PFSK-1 (cell line): ENCODE results near the gene RAB3IL1.

ENCODE experiments used
- FOXP2 ChIP-seq: optimal IDR thresholded peaks from 2 replicates; pipeline ENCODE3; 2011; ENCODE audit warnings: borderline replicate concordance, control low read depth, inconsistent platforms; ENCODE audit not compliant: insufficient read depth; ENCODE audit errors: extremely low read length, extremely low read depth
- POLR2AphosphoS5 ChIP-seq: IDR thresholded peaks from 2 replicates; pipeline ENCODE4 v1.6.1; 2012; ENCODE audit warnings: low read depth, mild to moderate bottlenecking, control low read depth, low read length, moderate library complexity
- SIN3A ChIP-seq: IDR thresholded peaks from 2 replicates; pipeline ENCODE4 v1.6.1; 2012; ENCODE audit warnings: mild to moderate bottlenecking, low read length, moderate library complexity, borderline replicate concordance; ENCODE audit not compliant: insufficient read depth
- TAF1 ChIP-seq: IDR thresholded peaks from 2 replicates; pipeline ENCODE4 v1.6.1; 2012; ENCODE audit warnings: low read length, control low read depth, borderline replicate concordance; ENCODE audit not compliant: insufficient read depth
- TF ChIP-seq, protein P1 (sequence below), 2 experiments: IDR thresholded peaks; 2 replicates each; pipeline versions ENCODE4 v1.6.1 to v1.8.0; 2011 to 2012; ENCODE audit warnings: low read depth in 2 of 2, low read length in 2 of 2, control low read depth in 1 of 2, inconsistent platforms in 1 of 2, mild to moderate bottlenecking in 1 of 2, moderate library complexity in 1 of 2; ENCODE audit not compliant: insufficient read depth in 1 of 2

RAB3IL1 gene

DNA sequence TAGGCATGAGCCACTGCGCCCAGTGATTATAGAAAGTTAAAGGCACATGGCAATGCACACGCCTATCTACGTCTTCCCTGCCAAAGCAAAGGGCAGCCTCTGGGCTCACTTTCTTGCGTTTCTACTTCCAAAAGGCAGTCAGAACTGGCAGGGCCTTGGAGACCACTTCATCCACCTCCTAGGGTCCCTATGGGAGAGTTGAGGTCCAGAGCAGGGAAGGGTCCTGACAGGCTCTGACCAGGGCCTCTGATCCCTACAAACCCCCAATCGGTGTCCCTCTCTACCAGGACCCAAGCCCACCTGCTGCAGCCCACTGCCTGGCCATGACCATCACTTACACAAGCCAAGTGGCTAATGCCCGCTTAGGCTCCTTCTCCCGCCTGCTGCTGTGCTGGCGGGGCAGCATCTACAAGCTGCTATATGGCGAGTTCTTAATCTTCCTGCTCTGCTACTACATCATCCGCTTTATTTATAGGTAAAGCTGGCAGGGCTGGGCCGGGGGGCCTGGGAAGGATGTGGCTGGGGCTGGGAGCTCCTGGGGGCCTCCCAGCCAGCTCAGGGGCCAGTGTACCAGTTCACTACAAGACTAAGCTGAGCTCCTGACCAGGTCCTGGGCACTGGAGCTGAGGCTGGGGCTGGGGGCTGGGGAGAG is 34.2 kb upstream of the RAB3IL1 start:
- TF ChIP-seq POLR2AphosphoS5: no peak
- TF ChIP-seq, protein P1, sequence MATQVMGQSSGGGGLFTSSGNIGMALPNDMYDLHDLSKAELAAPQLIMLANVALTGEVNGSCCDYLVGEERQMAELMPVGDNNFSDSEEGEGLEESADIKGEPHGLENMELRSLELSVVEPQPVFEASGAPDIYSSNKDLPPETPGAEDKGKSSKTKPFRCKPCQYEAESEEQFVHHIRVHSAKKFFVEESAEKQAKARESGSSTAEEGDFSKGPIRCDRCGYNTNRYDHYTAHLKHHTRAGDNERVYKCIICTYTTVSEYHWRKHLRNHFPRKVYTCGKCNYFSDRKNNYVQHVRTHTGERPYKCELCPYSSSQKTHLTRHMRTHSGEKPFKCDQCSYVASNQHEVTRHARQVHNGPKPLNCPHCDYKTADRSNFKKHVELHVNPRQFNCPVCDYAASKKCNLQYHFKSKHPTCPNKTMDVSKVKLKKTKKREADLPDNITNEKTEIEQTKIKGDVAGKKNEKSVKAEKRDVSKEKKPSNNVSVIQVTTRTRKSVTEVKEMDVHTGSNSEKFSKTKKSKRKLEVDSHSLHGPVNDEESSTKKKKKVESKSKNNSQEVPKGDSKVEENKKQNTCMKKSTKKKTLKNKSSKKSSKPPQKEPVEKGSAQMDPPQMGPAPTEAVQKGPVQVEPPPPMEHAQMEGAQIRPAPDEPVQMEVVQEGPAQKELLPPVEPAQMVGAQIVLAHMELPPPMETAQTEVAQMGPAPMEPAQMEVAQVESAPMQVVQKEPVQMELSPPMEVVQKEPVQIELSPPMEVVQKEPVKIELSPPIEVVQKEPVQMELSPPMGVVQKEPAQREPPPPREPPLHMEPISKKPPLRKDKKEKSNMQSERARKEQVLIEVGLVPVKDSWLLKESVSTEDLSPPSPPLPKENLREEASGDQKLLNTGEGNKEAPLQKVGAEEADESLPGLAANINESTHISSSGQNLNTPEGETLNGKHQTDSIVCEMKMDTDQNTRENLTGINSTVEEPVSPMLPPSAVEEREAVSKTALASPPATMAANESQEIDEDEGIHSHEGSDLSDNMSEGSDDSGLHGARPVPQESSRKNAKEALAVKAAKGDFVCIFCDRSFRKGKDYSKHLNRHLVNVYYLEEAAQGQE (IDR thresholded peaks at IDR 0.05; ENCODE audit: insufficient read depth in 1 of 2, low read depth in 2 of 2, low read length in 2 of 2): no peak
- no peak for TF ChIP-seq TAF1
- no peak for TF ChIP-seq SIN3A
- no peak for TF ChIP-seq FOXP2

DNA sequence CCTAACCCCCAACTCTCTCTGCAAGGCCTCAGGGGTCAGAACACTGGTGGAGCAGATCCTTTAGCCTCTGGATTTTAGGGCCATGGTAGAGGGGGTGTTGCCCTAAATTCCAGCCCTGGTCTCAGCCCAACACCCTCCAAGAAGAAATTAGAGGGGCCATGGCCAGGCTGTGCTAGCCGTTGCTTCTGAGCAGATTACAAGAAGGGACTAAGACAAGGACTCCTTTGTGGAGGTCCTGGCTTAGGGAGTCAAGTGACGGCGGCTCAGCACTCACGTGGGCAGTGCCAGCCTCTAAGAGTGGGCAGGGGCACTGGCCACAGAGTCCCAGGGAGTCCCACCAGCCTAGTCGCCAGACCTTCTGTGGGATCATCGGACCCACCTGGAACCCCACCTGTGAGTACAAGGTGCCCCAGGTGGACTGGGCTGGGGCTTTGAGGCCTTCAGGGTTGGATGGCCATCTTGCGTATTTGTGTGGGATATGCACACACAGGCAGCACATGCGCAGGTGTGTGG is 32.7 kb upstream of the RAB3IL1 start, which contains the start of gene BEST1:
BEST1 (plus strand) TSS at position 317 of the 513 bp plus-strand sequence. CDS start 1,456 bp downstream, outside the sequence.
- TF ChIP-seq POLR2AphosphoS5: no peak

DNA sequence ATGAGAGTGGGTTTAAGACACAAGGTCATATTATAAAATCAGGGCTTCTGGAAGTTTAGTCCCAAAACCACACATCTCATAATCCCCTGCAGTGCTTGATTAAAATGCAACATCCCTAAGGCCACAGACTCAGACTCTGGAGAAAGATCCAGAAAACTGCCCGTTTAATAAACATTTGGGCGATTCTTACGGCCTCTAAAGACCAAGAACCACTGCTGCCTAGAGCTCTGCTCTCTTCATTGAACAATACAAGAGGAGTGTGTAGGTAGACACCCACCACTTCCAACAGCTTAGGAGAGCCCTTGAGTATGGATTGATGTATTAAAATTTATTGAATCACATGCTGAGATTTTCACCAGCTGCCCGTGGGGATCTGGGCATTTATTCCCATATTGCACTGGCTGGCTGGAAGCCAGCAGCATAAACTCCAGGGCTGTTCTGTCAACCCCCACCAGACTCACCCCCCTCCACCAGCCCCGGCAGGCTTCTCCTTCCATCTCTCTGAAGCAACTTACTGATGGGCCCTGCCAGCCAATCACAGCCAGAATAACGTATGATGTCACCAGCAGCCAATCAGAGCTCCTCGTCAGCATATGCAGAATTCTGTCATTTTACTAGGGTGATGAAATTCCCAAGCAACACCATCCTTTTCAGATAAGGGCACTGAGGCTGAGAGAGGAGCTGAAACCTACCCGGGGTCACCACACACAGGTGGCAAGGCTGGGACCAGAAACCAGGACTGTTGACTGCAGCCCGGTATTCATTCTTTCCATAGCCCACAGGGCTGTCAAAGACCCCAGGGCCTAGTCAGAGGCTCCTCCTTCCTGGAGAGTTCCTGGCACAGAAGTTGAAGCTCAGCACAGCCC is 32.0 kb upstream of the RAB3IL1 start:
- no peak for TF ChIP-seq TAF1
- TF ChIP-seq FOXP2: no peak
- TF ChIP-seq POLR2AphosphoS5: no peak
- TF ChIP-seq, protein P1 (IDR thresholded peaks at IDR 0.05; ENCODE audit: insufficient read depth in 1 of 2, low read depth in 2 of 2, low read length in 2 of 2): no peak
- no peak for TF ChIP-seq SIN3A

DNA sequence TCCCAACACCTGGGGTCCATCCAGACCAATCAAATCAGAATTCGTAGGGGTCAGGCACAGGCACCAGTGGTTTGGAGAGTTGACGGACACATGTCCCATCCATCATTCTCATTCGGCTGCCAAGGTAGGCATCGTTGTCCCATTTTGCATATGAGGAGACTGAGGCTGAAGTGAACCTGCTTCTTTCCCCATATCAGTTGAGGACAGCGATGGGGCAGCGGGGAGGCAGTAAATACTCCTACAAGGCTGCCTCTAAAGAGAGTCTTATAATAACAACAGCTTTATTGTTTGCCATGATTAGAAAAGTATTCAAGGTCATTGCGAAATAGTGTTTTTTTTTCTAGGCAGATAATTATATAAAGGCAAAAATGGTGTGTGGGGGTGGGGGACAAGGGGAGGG is 31.1 kb upstream of the RAB3IL1 start:
- TF ChIP-seq, protein P1 (IDR thresholded peaks at IDR 0.05; ENCODE audit: insufficient read depth in 1 of 2, low read depth in 2 of 2, low read length in 2 of 2): no peak
- TF ChIP-seq POLR2AphosphoS5: no peak
- no peak for TF ChIP-seq TAF1
- no peak for TF ChIP-seq SIN3A
- TF ChIP-seq FOXP2: no peak

DNA sequence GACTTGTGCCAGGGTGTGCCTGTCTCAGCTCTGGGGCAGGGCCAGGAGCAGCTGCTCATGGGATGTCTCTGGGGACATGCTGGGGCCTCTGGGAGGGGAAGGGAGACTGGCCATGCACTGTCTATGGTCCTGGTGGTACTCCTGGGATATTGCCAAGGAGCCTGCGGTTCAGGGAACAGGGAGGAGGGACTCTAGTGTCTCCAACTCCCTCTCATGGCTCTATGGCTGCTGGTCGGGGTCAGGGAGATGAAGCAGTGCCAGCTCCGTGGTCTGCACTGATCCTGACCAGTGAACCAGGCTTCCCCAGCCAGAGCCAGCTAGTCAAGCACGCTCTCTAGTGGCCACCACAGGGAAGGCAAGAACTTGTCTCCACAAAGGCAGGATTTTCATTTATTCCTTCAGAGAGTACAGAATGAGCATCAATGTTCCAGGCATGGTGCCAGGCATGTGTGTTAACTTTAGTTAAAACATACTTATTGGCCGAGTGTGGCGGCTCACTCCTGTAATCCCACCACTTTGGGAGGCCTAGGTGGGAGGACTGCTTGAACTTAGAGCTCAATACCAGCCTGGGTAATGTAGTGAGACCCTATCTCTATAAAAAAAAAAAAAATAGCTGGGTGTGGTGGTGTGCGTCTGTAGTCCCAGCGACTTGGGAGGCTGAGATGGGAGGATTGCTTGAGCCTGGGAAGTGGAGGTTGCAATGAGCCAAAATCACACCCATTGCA is 30.3 kb upstream of the RAB3IL1 start:
- TF ChIP-seq POLR2AphosphoS5: no peak
- TF ChIP-seq FOXP2: peak; percentile 73

DNA sequence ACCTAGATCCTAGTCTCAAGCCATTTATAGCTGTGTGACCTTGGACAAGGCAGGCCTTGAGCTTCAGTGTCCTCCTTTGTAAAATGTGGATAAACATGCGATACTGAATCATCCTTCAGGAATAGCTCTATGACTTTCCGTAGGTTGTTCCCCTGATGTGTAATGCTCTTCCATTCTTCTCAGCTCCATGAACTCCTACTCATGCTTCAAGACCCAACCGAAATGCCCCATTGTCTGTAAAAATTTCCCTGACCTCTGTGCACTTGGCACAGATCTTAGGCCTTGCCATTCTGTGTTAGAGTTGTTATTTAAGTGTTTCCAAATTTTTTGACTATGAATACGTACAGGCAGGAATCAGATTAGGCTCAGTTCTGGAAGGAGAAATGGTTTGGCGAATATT is 29.5 kb upstream of the RAB3IL1 start:
- TF ChIP-seq FOXP2: no peak
- no peak for TF ChIP-seq SIN3A
- no peak for TF ChIP-seq POLR2AphosphoS5
- no peak for TF ChIP-seq TAF1
- TF ChIP-seq, protein P1 (IDR thresholded peaks at IDR 0.05; ENCODE audit: insufficient read depth in 1 of 2, low read depth in 2 of 2, low read length in 2 of 2): no peak
